HG02571 (cell line): Measurements from ENCODE around the gene GPAT2.
"Not testable (repeated sequence)": the region's sequence is repeated elsewhere in the genome, so short reads cannot be mapped to it uniquely, and the experiment has no call there.

Source experiments
- ATAC-seq: cut with Tn5 transposase; IDR thresholded peaks from one replicate; pipeline ENCODE4 v1.9.1; 2021; ENCODE audit warnings: mild to moderate bottlenecking, moderate library complexity; ENCODE audit not compliant: unreplicated experiment

Gene GPAT2

GRCh38 chr2:96065381-96065930 lies 30.7 kb upstream of the GPAT2 start:
- no peak for ATAC-seq

GRCh38 chr2:96064760-96065159 lies 30.0 kb upstream of the GPAT2 start:
- not testable (repeated sequence) for ATAC-seq

GRCh38 chr2:96064047-96064675 lies 29.4 kb upstream of the GPAT2 start:
- not testable (repeated sequence) for ATAC-seq

- not testable (repeated sequence) for ATAC-seq
Measured at GRCh38 chr2:96063116-96063899, 28.6 kb upstream of the GPAT2 start.

GRCh38 chr2:96062483-96062882 lies 27.8 kb upstream of the GPAT2 start:
- not testable (repeated sequence) for ATAC-seq

GRCh38 chr2:96061901-96062300 lies 27.2 kb upstream of the GPAT2 start:
- ATAC-seq: not testable (repeated sequence)

- not testable (repeated sequence) for ATAC-seq
Measured at GRCh38 chr2:96061197-96061817, 26.6 kb upstream of the GPAT2 start.

GRCh38 chr2:96060325-96060724 lies 25.6 kb upstream of the GPAT2 start:
- not testable (repeated sequence) for ATAC-seq

- not testable (repeated sequence) for ATAC-seq
Measured at GRCh38 chr2:96059443-96059842, 24.7 kb upstream of the GPAT2 start.

- not testable (repeated sequence) for ATAC-seq
Measured at GRCh38 chr2:96055830-96056229, 21.1 kb upstream of the GPAT2 start.

- not testable (repeated sequence) for ATAC-seq
Measured at GRCh38 chr2:96054537-96054936, 19.8 kb upstream of the GPAT2 start.

- not testable (repeated sequence) for ATAC-seq
Measured at GRCh38 chr2:96053385-96053784, 18.7 kb upstream of the GPAT2 start.

- ATAC-seq: not testable (repeated sequence)
Measured at GRCh38 chr2:96052632-96053031, 17.9 kb upstream of the GPAT2 start.

GRCh38 chr2:96049917-96050262 lies 15.2 kb upstream of the GPAT2 start:
- not testable (repeated sequence) for ATAC-seq

GRCh38 chr2:96049049-96049916 lies 14.6 kb upstream of the GPAT2 start:
- not testable (repeated sequence) for ATAC-seq

GRCh38 chr2:96035554-96035953 lies 838 bp upstream of the GPAT2 start:
- not testable (repeated sequence) for ATAC-seq

GRCh38 chr2:96033997-96034396 lies 719 bp downstream of the GPAT2 start:
- ATAC-seq: not testable (repeated sequence)

- not testable (repeated sequence) for ATAC-seq
Measured at GRCh38 chr2:96027725-96028325, 6.9 kb downstream of the GPAT2 start.

GRCh38 chr2:96025755-96026154 lies 9.0 kb downstream of the GPAT2 start:
- ATAC-seq: not testable (repeated sequence)

- no peak for ATAC-seq
Measured at GRCh38 chr2:96025194-96025492, 9.6 kb downstream of the GPAT2 start.
